ENCODE measurements around the gene BIRC6.
"Not testable (repeated sequence)": the region's sequence is repeated elsewhere in the genome, so short reads cannot be mapped to it uniquely, and the experiment has no call there.

BIRC6 gene

DNA sequence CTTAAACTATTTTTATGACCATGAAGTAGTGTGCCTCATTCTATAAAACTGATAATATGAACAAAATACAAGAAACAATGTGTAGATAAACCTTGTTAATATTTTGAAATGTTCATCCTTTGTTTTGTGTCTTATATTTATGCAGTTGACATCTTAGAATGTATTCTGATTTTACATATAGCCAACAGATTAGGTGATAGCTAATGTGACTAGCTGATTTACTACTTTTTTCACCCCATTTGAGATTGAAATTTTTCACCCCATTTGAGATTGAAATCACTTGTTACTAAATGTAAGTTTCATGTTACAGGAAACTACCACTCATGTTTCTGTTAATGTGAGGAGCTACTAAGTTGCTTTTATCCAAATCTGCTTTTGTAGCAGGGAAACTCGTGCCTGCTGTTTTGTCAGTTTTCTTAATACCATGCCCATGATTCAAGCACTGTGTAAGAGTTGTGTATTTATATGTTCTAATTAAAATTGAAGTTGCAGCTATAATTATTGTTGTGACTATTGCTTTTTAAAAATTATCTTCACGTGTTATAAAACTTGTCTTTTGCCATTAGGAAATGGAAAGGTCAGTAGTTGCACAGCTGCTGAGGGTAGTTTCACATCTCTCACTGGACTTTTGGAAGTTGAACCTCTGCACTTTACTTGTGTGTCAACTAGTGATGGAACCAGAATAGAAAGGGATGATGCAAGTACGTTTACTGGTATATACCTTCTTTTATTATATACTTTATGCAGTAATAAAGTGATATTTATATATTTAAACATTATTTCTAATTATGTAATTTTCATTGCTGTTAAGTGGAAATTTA is 96.6 kb downstream of the BIRC6 start:
- DNase-seq, result no peak

DNA sequence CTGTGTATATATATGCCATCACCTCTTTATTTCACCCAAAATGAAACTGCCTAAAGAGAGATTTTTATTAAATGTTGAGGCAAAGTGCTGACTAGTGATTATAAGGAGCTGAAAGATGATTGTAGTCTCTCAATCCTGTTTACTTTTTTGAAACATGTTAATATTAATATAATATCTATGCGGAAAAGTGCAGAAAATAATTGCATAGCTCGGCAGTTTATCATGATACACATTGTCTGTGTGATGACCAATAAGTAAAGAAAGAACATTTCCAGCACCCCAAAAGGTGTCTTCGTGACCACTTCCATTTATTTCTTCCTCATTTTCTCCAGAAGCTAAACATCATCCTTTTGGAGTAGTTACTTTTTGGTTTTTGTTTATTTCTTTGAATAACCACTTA is 99.0 kb downstream of the BIRC6 start:
- no peak for DNase-seq

DNA sequence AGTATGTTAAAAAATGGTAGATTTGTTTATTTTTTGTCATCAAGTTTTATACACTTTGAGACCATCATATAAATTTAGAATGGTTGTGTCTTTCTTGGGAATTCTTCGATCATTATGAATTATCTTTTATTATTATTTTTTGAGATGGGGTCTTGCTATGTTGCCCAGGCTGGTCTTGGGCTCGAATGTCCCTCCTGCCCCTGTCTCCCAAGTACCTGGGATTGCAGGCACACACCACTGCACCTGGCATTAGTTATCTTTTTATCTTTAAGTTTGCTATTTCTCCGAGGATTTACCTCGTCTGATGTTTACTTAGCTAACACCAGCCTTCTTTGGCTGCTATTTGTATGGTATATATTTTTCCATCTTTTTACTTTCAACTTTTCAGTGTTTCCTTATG is 100.0 kb downstream of the BIRC6 start:
- DNase-seq, result no peak

DNA sequence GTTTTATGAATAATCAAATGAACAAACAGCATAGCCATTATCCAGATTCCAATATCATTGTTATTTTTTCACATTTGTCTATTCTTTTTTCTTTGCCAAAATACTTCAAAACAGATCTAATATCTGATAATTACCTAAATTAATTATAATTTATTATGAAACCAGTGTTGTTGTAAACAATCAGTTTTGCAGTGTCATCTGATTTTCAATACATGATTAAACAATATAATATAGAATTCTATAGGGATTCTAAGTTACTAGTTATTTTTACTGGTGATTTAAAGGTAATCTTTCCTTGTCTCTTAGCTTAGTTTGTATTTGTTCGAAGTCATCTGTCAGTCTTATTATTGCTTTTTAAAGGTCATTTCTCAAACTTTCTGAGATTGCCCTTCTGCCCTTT is 101.0 kb downstream of the BIRC6 start:
- DNase-seq, result no peak

DNA sequence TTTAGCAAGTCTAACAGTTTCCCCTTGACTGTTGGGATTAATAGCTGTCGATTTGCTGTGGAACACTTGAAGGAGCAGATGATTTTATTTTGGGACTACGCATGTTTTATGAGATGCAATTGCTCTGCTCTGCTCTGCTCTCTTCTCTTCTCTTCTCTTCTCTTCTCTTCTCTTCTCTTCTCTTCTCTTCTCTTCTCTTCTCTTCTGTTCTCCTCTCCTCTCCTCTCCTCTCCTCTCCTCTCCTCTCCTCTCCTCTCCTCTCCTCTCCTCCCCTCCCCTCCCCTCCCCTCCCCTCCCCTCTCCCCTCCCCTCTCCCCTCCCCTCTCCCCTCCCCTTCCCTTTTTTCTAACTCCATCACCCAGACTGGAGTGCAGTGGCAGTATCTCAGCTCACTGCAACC is 104.0 kb downstream of the BIRC6 start:
- DNase-seq, result not testable (repeated sequence)

DNA sequence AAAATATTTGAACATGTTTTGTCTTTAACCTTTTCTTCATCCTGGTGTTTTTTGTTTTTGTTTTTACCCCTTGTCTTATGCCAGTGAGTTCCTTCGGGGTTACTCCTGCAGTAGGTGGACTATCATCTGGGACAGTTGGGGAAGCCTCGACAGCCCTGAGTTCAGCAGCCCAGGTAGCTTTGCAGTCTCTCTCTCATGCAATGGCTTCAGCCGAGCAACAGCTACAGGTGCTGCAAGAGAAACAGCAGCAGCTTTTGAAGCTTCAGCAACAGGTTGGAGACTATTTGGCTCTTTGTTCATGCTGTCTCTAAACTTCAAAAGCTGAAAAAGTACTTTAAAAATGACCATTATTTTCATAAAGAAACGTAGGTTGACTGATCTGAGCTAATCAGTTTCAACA is 106.3 kb downstream of the BIRC6 start:
- no peak for DNase-seq

DNA sequence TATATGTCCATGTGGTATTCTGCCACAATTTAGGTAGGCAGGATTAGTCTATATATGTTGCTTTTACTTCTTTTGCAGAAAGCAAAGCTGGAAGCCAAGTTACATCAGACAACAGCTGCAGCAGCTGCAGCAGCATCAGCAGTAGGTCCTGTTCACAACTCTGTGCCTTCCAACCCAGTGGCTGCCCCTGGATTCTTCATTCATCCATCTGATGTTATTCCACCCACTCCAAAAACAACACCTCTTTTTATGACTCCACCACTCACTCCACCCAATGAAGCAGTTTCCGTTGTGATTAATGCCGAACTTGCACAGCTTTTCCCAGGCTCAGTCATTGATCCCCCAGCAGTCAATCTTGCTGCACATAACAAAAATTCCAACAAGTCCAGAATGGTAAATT is 107.6 kb downstream of the BIRC6 start:
- DNase-seq, result no peak

DNA sequence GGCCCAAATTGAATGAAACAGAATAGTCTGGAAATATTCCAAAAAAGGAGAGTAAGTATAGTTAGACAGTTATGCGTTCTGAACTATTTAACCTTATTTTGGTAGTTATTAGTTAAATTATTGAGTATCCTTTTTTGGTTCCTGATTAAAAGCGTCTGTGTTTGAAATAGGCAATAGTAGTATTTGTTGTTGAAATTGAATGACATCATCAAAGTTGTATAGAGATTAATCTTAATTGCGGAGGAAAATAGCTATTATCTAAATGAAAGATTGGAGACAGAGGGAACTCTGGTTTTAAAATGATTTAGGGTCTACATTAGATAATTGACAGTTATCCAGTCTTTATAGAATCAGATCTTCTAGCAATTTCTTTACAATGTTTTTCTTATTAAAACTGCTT is 115.8 kb downstream of the BIRC6 start:
- DNase-seq, result no peak

DNA sequence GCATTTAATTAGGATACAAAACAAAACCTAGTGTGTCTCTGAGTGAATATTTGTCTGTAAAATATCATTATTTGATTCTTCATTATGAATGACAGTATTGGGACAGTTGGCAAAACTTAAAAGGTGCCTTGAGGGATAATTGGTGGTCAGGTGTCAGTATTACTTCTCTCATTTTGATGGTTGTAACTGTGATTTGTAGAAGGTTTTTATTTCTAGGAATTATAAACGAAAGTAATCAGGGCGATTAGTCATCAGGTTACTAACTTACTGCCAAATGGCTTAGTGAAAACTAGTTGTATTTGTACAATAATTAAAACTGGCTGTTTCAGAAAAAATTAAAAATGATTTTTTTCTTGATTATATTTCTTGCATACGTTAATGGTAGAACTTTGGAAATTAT is 117.6 kb downstream of the BIRC6 start:
- DNase-seq, result no peak

DNA sequence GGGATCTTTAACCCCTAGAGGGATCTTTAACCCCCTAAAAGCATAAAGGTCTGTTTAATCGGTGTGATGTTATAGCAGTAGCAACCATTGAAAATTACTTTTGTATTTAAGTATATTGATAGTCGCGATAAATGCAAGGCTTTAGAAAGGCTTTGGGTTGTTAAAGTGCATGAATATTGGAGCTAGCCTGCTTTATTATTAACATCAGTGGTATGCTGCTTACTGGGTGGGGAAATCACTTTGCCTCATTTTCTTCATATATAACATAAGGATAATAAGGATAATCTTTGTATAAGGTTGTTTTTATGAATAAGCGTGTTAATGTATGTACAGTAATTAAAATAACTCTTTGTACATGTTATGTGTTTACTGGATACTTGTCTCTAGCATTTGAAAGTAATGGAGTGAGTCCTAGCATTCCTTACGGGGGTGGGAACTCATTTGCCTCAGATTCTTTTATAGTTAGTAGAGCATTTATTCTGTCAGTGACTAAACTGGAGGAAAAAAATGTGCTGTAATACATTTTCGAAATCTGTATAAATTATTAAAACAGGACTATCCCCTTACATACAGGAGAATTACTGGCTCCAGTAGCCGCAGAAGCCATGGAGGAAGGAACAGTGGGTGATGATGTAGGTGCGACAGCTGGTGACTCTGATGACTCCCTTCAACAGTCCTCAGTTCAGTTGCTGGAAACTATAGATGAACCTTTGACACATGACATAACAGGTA is 122.2 kb downstream of the BIRC6 start:
- no peak for DNase-seq

DNA sequence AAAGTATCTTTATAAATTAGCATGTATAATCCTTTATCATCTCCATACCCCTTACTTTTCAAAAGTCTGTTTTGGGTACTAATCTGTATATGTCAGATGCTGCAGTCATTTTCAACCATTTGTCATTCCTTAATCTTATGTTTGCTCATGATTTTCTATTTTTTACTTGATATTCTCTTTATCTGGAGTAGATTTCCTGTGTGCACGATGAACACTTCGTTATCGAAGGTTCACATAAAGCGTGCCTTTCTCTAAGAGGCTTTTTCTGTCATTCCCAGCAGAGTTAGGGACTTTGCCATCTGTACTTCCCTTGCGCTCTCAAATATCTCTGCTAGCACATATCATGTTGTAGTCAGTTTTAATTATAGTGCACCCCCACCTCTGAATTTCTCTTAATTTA is 123.2 kb downstream of the BIRC6 start:
- no peak for DNase-seq

DNA sequence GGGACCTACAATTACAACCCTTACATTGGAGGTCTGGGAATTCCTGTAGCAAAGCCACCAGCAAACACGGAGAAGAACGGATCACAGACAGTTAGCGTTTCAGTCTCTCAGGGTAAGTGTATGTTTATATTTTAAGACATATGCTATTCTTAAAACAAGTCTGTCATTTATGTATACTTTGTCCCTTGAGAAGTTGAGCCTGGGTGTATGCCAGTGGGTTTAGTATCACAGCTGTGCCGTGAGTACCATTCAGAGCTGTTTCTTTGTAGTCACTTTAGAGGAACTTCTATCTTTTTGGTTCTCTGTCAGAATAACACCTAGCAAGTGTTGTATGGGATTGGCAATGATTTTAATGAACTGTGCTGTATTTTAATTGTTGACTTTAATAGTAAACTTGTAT is 125.6 kb downstream of the BIRC6 start:
- DNase-seq, result no peak

DNA sequence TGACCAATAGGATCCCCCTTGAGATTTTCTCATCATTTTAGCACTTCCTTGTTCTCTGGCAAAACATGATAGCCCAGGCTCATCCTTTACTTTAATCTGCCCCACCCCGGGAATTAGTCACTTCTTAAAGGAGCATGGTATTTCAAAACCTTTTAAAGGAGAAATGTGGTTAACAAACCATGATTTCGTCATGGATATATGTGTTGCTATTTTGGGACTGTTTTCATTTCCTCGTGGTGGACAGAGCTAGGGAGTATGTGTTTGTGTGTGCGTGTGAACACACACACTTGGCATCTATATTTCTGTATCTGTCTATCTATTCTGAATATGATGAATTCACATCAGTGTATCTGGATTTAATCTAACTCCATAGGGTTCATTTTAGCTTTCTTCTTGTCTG is 128.1 kb downstream of the BIRC6 start:
- no peak for DNase-seq

DNA sequence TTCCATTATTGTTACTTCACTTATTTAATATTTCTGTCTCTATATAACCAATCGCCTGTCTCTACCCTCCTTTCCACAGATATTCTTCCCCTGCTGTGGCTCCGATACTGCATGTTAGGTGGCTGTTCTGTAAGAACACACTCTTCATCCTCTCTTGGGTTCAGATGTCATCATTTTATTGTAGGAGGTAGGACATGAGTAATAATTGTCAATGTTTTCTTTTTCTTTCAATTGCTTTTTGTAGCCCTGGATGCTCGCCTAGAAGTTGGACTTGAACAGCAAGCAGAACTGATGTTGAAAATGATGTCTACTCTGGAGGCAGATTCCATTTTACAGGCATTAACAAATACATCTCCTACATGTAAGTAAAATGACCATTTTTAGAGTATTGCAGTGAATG is 128.6 kb downstream of the BIRC6 start:
- no peak for DNase-seq

DNA sequence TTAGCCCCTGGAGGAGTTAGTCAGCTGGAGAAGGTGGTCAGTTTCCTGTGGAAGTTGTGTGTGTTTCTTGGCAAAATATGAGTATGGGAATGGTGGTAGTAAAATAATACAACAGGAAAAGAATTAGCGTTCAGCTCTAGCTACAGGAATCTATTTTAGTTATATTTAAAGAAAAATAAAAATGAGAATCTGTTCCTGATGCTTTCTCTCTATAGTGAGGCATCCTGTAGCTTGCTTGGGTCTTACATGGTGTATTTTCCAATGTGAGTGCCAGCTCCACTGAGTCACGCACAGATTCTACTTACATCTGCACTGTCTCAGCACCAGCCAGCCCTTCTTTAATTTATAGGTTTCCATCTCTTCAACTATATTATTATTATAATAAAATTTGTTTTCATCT is 132.2 kb downstream of the BIRC6 start:
- no peak for DNase-seq

DNA sequence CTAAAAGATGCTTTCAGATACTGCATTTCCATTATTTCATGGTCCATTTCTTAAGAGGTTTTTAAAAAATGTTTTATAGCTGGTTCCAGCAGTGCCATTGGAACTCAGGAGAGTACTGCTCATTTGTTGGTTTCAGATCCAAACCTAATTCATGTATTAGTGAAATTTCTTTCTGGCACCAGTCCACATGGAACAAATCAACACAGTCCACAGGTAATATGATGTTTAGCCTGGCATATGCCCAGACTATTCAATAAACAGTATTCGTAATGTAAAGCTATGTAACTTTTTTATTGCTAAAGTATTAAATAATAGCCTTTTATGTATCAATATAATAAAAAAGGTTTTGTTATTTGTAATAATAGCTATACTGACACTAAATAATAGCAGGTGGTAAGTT is 134.5 kb downstream of the BIRC6 start:
- no peak for DNase-seq

DNA sequence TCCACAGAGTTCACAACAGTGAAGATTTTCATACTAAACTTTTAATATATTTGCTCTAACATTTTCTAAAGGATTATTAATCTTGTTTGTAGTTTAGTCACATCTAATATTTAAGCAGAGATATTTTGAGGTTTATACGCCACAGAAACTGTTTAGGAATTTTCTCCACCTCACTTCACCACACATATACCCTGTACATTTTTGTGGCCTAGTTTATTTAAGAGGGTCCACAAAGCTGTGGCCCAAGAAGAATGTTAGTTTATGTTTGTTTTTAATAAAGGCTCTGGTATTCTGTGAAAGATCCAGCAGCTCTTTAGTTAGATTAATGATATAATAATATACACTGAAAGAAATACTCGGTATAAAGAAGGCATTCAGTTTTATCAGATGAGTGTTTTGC is 138.3 kb downstream of the BIRC6 start:
- DNase-seq, result no peak

DNA sequence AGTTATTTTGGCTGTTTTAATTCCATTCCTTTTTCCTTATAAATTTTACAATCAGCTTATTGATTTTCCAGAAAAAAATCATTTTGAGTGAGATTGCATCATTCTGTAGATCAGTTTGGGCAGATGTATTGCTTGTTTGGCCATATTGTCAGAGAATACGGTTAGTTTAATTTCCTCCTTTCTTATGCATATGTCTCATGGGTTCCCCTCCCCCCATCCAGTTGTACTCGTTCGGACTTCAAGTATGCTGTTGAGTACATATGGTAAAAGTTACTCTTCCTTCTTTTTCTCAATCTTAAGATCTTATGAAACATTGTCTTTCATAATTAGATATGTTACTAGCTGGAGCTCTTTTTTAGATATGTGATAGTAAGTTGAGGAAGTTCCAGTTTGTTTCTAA is 139.8 kb downstream of the BIRC6 start:
- DNase-seq, result no peak

DNA sequence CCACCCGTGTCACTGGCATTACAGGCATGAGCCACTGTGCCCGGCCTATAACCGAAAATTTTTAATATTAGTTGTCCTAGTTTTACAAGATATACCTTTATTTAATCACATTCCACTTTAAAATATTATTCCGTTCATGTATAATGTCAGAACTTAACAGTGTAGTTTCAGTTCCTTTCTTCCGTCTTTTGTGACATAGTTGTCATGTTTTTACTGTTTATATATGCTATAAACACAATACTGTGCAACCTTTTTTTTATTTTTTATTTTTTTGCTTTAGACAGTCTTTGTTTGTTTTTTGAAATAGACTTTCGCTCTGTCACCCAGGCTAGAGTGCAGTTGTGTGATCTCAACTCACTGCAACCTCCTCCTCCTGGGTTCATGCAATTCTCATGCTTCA is 141.5 kb downstream of the BIRC6 start:
- no peak for DNase-seq

DNA sequence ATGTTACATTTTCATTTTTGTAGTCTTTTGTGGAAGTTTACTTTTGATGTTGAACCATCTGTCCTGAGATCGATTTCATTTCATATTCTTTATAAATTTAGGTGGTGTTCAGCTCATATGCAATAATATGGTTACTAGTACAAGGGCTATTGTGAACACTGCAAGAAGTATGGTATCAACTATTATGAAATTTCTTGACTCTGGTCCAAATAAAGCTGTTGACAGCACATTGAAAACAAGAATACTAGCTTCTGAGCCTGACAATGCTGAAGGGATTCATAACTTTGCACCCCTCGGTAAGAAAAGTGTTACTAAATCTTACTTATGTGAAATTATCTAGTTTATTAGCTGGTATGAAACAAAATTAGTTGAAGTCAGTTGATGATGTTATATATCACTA is 146.1 kb downstream of the BIRC6 start:
- DNase-seq, result no peak

DNA sequence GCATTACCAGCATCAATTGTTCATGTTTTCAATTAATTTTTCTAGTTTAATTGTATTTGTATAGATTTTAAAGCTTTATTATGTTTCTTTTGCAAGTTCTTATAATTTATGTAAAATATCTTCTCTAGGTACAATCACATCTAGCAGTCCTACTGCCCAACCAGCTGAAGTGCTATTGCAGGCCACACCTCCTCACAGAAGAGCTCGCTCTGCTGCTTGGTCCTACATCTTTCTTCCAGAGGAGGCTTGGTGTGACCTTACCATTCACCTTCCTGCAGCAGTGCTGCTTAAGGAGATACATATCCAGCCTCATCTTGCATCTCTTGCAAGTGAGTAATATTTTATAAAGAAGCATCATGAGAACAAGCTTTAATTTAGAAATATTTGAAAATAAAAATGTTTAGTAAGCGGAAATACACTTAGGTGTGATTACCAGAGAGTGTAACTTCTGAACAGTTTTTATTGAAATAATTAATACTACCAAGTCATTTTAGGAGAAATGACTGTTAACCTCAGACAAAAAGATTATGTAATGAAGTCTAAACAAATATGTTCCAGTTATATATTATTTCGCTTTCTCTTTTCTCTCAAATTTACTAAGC is 148.2 kb downstream of the BIRC6 start:
- no peak for DNase-seq

DNA sequence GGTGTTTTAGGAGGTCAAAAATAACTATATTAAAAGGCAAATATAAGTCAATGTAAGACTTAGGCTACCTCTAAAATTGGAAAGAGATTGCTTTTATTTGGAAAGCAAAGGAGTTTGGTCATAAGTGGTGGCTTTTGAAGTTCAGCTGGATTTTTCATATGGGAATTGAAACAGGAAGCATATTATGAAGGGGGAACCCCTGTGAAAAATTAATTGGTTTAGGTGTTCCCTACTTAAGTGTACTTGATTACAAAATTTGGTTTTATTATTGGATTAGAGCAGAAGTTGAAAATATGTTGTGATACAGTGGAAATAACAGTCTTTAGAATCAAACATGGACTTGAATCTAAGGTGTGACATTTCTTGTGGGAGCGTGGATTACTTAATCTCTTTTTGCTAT is 149.6 kb downstream of the BIRC6 start:
- DNase-seq, result no peak

DNA sequence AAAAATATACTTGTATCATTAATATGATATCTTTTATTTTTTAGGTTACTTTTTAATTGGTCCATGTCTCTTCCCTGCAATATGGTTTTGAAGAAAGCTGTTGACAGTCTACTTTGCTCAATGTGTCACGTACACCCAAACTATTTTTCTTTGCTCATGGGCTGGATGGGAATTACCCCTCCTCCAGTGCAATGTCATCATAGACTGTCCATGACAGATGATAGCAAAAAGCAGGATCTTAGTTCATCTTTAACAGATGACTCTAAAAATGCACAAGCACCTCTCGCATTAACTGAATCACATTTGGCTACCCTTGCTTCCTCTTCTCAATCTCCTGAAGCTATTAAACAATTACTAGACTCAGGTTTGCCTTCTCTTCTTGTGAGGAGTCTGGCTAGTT is 158.1 kb downstream of the BIRC6 start:
- DNase-seq, result no peak

DNA sequence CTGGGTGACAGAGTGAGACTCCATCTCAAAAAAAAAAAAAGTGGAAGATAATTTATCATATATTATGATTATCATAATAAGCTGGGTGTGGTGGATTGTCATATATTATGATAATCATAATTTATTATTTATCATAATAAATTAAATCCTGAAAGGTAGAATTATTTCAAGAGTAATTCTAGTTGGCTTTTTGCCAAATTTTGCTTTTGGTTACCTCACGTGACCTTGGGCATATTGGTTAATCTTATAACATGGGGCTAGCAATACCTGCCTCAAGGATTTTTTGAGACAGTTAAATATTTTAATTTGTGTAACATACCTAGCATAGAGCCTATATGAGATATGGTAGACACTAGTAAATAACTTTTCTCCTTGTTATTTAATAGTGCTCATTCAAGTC is 159.7 kb downstream of the BIRC6 start:
- DNase-seq, result no peak
